ENCODE results near the gene TMEM109. TPM values are rescaled to one million over a fixed set of nuclear protein-coding genes. Genes with fewer than 3 reads are reported as not detected.

The TMEM109 gene
- total RNA-seq, 1 experiment from 2014 or later = 26.8 TPM

DNA sequence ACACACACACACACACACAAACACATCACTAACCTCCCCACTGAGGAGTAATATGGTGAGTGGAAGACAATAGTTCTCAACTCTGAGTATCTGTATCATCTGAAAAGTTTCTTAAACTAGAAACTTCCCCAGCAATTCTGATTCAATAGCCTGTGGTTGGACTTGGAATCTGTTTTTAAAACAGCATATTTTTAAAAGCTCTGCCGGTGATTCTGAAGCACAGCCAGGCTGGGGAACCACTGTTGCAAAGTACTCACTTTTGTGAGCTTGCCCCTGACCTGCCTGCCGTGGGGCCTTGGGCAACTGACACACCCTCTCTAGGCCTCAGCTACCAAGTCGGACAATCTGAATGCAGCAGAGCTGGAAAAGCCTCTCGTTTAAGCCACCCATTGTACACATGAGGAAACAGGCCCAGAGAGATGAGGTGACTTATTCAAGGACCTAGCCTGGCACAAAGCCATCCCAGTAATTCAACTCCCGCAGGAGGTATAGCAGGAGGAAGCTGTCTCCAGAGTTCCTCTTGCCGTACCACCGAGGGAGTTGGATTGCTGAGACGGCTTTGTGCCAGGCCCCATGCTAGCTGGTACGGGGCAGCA is 29.1 kb downstream of the TMEM109 start:
- TF ChIP-seq ZNF138 (CRISPR knock-in tag; conservative IDR thresholded peaks at IDR 0.05) (no peak), ETV6 (CRISPR knock-in tag; IDR thresholded peaks at IDR 0.05) (no peak), CREB1 (CRISPR knock-in tag; IDR thresholded peaks at IDR 0.05) (no peak), TEAD1 (CRISPR knock-in tag; IDR thresholded peaks at IDR 0.05) (no peak), RELA (CRISPR knock-in tag; IDR thresholded peaks at IDR 0.05; ENCODE audit: borderline replicate concordance) (no peak), ELF4 (CRISPR knock-in tag; IDR thresholded peaks at IDR 0.05; ENCODE audit: low read depth) (no peak), ZNF121 (CRISPR knock-in tag; IDR thresholded peaks at IDR 0.05) (no peak), JAZF1 (CRISPR knock-in tag; IDR thresholded peaks at IDR 0.05) (no peak), CREM (CRISPR knock-in tag; IDR thresholded peaks at IDR 0.05) (no peak), NR3C1 (CRISPR knock-in tag; conservative IDR thresholded peaks at IDR 0.05; ENCODE audit: low read depth) (no peak), ZNF423 (CRISPR knock-in tag; IDR thresholded peaks at IDR 0.05) (no peak), ZBTB21 (CRISPR knock-in tag; IDR thresholded peaks at IDR 0.05; ENCODE audit: borderline replicate concordance) (no peak), GRHL2 (CRISPR knock-in tag; IDR thresholded peaks at IDR 0.05; ENCODE audit: insufficient replicate concordance, severe bottlenecking) (no peak)
- TF ChIP-seq, protein P1, sequence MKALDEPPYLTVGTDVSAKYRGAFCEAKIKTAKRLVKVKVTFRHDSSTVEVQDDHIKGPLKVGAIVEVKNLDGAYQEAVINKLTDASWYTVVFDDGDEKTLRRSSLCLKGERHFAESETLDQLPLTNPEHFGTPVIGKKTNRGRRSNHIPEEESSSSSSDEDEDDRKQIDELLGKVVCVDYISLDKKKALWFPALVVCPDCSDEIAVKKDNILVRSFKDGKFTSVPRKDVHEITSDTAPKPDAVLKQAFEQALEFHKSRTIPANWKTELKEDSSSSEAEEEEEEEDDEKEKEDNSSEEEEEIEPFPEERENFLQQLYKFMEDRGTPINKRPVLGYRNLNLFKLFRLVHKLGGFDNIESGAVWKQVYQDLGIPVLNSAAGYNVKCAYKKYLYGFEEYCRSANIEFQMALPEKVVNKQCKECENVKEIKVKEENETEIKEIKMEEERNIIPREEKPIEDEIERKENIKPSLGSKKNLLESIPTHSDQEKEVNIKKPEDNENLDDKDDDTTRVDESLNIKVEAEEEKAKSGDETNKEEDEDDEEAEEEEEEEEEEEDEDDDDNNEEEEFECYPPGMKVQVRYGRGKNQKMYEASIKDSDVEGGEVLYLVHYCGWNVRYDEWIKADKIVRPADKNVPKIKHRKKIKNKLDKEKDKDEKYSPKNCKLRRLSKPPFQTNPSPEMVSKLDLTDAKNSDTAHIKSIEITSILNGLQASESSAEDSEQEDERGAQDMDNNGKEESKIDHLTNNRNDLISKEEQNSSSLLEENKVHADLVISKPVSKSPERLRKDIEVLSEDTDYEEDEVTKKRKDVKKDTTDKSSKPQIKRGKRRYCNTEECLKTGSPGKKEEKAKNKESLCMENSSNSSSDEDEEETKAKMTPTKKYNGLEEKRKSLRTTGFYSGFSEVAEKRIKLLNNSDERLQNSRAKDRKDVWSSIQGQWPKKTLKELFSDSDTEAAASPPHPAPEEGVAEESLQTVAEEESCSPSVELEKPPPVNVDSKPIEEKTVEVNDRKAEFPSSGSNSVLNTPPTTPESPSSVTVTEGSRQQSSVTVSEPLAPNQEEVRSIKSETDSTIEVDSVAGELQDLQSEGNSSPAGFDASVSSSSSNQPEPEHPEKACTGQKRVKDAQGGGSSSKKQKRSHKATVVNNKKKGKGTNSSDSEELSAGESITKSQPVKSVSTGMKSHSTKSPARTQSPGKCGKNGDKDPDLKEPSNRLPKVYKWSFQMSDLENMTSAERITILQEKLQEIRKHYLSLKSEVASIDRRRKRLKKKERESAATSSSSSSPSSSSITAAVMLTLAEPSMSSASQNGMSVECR (CRISPR knock-in tag; IDR thresholded peaks at IDR 0.05; ENCODE audit: borderline replicate concordance) = no peak
- TF ChIP-seq, protein P2, sequence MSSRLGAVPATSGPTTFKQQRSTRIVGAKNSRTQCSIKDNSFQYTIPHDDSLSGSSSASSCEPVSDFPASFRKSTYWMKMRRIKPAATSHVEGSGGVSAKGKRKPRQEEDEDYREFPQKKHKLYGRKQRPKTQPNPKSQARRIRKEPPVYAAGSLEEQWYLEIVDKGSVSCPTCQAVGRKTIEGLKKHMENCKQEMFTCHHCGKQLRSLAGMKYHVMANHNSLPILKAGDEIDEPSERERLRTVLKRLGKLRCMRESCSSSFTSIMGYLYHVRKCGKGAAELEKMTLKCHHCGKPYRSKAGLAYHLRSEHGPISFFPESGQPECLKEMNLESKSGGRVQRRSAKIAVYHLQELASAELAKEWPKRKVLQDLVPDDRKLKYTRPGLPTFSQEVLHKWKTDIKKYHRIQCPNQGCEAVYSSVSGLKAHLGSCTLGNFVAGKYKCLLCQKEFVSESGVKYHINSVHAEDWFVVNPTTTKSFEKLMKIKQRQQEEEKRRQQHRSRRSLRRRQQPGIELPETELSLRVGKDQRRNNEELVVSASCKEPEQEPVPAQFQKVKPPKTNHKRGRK (CRISPR knock-in tag; IDR thresholded peaks at IDR 0.05; ENCODE audit: borderline replicate concordance) = no peak
- TF ChIP-seq, protein P3, sequence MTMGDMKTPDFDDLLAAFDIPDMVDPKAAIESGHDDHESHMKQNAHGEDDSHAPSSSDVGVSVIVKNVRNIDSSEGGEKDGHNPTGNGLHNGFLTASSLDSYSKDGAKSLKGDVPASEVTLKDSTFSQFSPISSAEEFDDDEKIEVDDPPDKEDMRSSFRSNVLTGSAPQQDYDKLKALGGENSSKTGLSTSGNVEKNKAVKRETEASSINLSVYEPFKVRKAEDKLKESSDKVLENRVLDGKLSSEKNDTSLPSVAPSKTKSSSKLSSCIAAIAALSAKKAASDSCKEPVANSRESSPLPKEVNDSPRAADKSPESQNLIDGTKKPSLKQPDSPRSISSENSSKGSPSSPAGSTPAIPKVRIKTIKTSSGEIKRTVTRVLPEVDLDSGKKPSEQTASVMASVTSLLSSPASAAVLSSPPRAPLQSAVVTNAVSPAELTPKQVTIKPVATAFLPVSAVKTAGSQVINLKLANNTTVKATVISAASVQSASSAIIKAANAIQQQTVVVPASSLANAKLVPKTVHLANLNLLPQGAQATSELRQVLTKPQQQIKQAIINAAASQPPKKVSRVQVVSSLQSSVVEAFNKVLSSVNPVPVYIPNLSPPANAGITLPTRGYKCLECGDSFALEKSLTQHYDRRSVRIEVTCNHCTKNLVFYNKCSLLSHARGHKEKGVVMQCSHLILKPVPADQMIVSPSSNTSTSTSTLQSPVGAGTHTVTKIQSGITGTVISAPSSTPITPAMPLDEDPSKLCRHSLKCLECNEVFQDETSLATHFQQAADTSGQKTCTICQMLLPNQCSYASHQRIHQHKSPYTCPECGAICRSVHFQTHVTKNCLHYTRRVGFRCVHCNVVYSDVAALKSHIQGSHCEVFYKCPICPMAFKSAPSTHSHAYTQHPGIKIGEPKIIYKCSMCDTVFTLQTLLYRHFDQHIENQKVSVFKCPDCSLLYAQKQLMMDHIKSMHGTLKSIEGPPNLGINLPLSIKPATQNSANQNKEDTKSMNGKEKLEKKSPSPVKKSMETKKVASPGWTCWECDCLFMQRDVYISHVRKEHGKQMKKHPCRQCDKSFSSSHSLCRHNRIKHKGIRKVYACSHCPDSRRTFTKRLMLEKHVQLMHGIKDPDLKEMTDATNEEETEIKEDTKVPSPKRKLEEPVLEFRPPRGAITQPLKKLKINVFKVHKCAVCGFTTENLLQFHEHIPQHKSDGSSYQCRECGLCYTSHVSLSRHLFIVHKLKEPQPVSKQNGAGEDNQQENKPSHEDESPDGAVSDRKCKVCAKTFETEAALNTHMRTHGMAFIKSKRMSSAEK (CRISPR knock-in tag; IDR thresholded peaks at IDR 0.05; ENCODE audit: borderline replicate concordance) = no peak
- TF ChIP-seq, protein P4, sequence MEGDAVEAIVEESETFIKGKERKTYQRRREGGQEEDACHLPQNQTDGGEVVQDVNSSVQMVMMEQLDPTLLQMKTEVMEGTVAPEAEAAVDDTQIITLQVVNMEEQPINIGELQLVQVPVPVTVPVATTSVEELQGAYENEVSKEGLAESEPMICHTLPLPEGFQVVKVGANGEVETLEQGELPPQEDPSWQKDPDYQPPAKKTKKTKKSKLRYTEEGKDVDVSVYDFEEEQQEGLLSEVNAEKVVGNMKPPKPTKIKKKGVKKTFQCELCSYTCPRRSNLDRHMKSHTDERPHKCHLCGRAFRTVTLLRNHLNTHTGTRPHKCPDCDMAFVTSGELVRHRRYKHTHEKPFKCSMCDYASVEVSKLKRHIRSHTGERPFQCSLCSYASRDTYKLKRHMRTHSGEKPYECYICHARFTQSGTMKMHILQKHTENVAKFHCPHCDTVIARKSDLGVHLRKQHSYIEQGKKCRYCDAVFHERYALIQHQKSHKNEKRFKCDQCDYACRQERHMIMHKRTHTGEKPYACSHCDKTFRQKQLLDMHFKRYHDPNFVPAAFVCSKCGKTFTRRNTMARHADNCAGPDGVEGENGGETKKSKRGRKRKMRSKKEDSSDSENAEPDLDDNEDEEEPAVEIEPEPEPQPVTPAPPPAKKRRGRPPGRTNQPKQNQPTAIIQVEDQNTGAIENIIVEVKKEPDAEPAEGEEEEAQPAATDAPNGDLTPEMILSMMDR (IDR thresholded peaks at IDR 0.05) = no peak
- TF ChIP-seq, protein P5, sequence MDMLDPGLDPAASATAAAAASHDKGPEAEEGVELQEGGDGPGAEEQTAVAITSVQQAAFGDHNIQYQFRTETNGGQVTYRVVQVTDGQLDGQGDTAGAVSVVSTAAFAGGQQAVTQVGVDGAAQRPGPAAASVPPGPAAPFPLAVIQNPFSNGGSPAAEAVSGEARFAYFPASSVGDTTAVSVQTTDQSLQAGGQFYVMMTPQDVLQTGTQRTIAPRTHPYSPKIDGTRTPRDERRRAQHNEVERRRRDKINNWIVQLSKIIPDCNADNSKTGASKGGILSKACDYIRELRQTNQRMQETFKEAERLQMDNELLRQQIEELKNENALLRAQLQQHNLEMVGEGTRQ (CRISPR knock-in tag; IDR thresholded peaks at IDR 0.05) = no peak
- TF ChIP-seq, protein P6, sequence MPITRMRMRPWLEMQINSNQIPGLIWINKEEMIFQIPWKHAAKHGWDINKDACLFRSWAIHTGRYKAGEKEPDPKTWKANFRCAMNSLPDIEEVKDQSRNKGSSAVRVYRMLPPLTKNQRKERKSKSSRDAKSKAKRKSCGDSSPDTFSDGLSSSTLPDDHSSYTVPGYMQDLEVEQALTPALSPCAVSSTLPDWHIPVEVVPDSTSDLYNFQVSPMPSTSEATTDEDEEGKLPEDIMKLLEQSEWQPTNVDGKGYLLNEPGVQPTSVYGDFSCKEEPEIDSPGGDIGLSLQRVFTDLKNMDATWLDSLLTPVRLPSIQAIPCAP (CRISPR knock-in tag; IDR thresholded peaks at IDR 0.05) = no peak
- no peak for DNase-seq (ENCODE audit: low spot score)
- no peaks in the 10 kb centered on the region for H3K27me3 Mint-ChIP-seq (ENCODE audit: low read depth)
- ChIA-PET CTCF (interaction anchor here (0.6 to 1.7 kb wide), 2 partner anchors 56 to 449 kb away, joined by 4 read pairs; no protein-coding TSS in a partner anchor), POLR2A (interaction anchor here (0.7 kb wide), 1 partner anchor 43 kb away, joined by 3 read pairs; no protein-coding TSS in a partner anchor)
- no peak overlapping the region for H3K27ac Mint-ChIP-seq
- H3K4me1 Mint-ChIP-seq = peaks cover 12% of the 10 kb centered on the region
- no peaks in the 10 kb centered on the region for H3K9me3 Mint-ChIP-seq
- no peak for ATAC-seq
- no peaks in the 10 kb centered on the region for H3K36me3 Mint-ChIP-seq
- H3K4me3 Mint-ChIP-seq = no peak overlapping the region
